GM21360 (cell line): Measurements from ENCODE around the gene TMEM126A.

Source experiments
- ATAC-seq: cut with Tn5 transposase; IDR thresholded peaks from one replicate; pipeline ENCODE4 v1.9.1; 2021; ENCODE audit warnings: mild to moderate bottlenecking, moderate library complexity; ENCODE audit not compliant: unreplicated experiment

Gene TMEM126A

DNA sequence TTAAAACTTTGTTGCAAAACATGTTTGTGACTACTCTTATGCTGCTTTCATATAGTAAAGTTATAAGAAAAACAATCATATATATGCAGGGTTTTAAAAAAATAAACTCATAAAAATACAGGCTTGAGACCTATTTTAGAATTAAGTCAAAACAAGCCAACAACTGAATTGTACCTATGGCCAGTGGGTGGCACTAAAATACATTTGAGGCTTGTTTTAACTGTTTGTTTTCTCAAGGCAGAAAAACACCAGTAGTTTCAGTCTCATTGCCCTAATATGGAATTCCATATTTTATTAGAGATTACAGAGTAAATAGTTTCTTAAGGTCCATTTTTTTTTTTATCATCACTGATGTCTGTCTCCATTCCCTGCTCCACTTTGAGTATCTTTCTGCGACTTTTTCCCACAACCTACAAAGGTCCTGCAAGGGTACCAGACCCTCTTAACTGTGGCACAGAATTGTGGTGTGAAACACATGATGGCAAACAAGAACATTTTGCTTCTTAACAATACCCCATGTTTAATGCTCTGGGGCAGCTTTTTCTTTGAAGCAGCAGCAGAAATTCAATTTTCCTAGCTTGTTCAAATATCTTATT lies 46.7 kb downstream of the TMEM126A start:
- ATAC-seq: no peak

DNA sequence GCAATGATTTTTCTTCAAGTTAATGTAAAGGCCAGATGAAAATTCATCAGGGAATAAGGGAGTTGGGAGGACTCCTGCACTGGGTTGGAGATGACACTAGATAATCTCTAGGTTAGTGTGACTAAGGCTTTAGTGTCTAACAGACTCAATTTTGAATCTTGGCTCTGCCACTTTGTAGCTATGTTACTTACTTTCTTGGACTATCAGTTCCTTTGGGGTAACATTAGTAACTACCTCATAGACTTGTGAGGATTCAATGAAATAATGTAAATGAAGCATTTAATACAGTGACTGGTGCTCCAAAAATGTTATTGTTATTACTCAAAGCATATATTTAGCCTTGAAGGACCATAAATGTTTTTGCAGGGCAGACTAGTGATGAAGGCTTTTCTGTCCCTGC lies 47.8 kb downstream of the TMEM126A start:
- no peak for ATAC-seq

DNA sequence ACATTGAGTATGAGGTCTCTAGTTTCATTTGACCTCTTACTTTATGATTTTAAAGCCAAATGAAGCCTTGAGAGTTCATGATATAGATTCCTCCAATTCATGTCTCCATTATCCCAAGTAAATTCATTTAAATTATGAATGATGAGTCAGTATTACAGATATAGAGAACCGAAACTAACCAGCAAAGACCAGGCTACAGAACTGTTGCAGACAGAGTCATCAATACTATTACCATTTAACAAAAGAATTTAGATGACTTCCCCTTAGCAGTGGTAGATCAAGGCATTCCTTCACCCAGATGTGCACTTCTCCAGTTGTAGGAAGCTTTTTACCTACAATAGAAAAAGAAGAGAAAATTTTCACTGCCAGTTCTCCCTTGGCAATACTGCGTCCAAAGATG lies 50.0 kb downstream of the TMEM126A start:
- ATAC-seq: no peak

DNA sequence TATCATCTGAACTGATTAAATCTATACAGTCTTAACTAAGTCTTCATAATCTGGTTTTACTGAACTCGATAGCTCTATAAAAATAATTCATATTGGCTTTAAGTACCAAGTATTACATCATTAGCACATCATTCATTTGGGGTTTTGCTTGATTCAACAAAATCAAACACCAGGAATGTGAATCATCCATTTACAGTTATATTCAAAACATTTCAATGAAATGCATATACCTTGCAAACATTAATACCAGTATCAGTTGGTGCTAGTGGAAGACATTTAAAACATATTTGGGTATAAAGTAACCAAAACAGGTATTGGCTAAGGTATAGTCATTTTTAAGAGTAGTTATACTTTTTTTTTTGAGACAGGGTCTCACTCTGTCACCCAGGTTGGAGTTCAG lies 50.4 kb downstream of the TMEM126A start:
- ATAC-seq: no peak

DNA sequence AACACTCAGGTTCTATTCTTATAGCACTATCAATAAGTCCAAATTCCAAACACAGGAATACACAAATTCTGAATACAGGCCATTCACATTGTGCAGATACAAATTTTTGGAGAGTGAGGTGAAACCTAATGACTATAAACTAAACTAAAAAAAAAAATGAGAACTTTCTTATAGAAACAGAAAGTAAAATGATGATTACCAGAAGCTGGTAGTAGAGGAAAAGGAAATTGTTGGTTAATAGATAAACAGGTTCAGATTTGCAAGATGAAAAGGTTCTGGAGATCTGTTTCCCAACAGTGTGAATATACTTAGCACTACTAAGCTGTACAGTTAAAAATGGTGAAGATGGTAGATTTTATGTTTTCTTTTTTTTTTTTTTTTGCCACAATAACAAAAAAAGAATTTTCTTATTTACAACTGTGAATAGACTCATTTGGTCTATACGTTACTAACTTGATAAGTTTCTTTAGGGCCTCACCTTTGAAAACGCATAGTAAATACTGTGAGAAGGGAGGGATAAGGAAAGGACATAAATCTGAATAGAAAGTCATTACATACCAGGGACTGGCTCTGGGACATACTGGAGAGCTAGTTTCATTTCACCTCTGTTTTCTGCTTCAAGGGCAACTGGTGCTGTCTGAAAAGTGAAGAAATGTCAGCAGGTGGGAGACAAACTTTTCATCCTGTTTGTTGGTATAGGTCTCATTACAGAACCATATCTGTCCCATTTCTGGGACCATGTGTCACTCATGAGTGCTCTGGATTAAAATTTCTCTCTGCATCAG lies 52.4 kb downstream of the TMEM126A start:
- peak; percentile 68 for ATAC-seq

DNA sequence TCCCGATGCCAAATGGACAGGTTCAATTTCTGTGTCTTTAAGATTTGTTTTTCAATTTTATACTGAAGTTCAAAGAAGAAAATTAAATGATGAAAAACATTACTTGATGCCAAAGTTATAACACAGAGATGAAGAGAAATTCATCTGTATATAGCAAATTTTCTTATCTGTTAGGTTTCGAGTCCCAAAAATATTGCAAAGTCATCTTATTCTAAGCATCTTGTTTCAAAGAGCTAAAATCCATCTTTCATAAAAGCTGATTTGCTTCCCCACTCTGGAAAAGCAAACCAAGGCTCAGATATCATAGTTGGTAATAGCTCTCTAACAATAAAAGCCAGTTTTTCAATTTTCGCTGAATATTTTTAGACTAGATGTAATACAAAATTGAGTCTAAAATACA lies 57.2 kb downstream of the TMEM126A start:
- ATAC-seq: no peak

DNA sequence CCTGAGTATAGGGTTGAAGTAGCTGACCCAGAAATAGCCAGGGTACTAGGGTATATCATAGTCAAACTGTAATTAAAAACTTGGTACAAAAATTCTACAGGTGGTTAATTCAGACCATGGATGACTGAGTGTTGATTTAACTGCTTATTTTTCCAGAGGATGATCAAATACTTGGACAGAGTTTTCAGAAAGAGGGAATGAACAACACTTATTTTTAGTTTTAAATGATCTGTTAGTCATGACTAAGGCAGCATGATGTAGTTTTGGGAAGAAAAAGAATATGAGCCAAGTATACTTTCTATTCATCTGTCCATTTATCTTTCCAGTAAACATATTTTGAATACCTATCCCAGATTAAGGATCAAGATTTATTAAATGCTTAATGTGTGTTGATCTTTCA lies 58.0 kb downstream of the TMEM126A start:
- ATAC-seq: no peak
